Activated CD4-positive, alpha-beta T cell treated with anti-CD3 and anti-CD28 coated beads for 4 hours (primary cell): ENCODE data around the gene ZNF598.
"Not testable (repeated sequence)": the region's sequence is repeated elsewhere in the genome, so short reads cannot be mapped to it uniquely, and the experiment has no call there.

ENCODE experiments used
- DNase-seq, 2 donors: peaks; one replicate each; pipeline ENCODE4 v3.0.0-alpha.2; 2020

Gene ZNF598

GRCh38 chr16:1957434-1958142 lies 52.0 kb downstream of the ZNF598 start:
- DNase-seq, result not testable (repeated sequence)

GRCh38 chr16:1953734-1954133 lies 55.9 kb downstream of the ZNF598 start:
- DNase-seq, result no peak

DNA sequence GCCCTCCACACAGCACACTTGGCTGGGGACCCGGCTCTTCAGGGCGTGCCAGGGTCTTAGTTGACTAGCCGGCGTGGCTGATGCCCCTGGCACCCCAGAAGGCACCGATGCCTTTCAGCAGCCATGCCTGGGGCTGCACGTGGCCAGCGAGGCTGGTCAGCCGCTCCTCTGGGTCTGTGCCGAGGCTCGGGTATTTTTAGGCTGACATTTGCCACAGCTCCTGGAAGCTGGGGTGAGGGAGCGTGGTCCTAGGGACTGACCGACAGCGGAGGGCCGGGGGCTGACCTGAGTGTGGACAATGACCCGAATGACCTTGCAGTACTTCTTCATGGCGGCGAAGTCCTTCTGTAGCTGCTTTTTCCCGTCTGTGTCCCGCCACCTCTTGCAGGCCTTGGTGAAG lies 59.1 kb downstream of the ZNF598 start:
- no peak for DNase-seq

GRCh38 chr16:1950047-1950446 lies 59.6 kb downstream of the ZNF598 start:
- no peak for DNase-seq

DNA sequence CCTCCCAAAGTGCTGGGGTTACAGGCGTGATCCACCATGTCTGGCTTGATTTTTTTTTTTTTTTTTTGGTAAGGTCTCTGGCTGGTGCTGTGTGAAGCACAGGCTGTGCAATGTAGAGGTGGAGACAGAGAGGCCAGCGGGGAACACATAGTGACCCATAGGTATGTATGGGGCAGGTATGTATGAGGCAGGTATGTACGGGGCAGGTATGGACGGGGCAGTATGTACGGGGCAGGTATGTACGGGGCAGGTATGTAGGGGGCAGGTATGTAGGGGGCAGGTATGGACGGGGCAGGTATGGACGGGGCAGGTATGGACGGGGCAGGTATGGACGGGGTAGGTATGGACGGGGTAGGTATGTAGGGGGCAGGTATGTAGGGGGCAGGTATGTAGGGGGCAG lies 60.1 kb downstream of the ZNF598 start:
- no peak for DNase-seq
